Measurements from ENCODE around the gene AEBP1.

DNA sequence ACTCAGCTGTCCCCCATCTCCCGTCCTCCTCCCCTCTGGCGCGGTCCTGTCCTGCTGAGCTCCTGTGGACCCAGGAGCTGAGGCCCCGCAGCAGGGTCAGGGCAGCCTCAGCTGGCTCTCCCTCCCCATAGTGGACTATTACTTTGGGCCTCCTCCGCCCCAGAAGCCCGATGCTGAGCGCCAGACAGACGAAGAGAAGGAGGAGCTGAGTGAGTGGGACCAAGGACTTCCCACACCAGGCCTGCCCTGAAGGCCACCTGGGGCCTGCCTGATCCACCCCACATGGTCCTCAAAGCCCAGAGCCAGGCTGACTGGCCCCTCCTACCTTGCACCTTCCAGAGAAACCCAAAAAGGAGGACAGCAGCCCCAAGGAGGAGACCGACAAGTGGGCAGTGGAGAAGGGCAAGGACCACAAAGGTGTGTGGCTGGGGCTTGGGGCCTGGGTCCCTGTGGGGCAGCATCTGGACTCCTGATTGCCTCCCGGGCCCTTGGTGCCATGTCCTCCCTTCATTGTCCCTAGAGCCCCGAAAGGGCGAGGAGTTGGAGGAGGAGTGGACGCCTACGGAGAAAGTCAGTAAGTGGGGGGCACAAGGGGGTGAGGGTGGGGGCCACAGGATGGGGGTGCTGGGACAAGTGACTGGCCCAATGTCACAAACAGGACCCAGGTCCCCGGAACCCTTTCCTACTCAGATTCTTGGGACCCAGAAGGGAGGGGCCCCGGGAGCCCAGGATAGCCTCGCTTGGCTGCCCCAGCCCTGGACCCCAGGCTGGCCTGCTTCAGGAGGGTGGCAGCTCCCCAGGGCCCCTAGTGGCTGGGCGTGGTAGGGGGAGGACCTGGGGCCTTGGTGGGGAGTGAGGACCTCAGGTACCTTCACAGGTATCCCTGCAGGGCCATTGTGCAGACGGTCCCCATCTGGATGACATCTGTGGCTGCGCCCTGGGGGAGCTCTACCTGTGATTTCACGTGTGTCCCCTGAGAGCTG, 4.9 kb downstream of the AEBP1 start:
- TF ChIP-seq, protein P1, sequence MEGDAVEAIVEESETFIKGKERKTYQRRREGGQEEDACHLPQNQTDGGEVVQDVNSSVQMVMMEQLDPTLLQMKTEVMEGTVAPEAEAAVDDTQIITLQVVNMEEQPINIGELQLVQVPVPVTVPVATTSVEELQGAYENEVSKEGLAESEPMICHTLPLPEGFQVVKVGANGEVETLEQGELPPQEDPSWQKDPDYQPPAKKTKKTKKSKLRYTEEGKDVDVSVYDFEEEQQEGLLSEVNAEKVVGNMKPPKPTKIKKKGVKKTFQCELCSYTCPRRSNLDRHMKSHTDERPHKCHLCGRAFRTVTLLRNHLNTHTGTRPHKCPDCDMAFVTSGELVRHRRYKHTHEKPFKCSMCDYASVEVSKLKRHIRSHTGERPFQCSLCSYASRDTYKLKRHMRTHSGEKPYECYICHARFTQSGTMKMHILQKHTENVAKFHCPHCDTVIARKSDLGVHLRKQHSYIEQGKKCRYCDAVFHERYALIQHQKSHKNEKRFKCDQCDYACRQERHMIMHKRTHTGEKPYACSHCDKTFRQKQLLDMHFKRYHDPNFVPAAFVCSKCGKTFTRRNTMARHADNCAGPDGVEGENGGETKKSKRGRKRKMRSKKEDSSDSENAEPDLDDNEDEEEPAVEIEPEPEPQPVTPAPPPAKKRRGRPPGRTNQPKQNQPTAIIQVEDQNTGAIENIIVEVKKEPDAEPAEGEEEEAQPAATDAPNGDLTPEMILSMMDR (conservative IDR thresholded peaks at IDR 0.05; ENCODE audit: low read depth, low read length) = no peak
- TF ChIP-seq FOS (IDR thresholded peaks at IDR 0.05; ENCODE audit: low read depth, low read length) = no peak
- no peak for TF ChIP-seq POLR2A (IDR thresholded peaks at IDR 0.05; ENCODE audit: low read depth, low read length)
- no peak for TF ChIP-seq CEBPB (IDR thresholded peaks at IDR 0.05; ENCODE audit: low read depth, low read length)
- TF ChIP-seq BHLHE40 (IDR thresholded peaks at IDR 0.05; ENCODE audit: low read depth, low read length) = no peak
- TF ChIP-seq RAD21 (IDR thresholded peaks at IDR 0.05; ENCODE audit: low read length) = no peak
- TF ChIP-seq SMC3 (IDR thresholded peaks at IDR 0.05; ENCODE audit: low read depth, low read length) = no peak
